Raji (cell line): Measurements from ENCODE around the gene TROAP.

Experiments used
- POLR2A ChIP-seq: IDR thresholded peaks from 2 replicates; pipeline ENCODE4 v1.6.1; 2011; ENCODE audit warnings: low read depth, low read length, control low read depth; ENCODE audit not compliant: insufficient read depth

The TROAP gene

GRCh38 chr12:49367381-49368239 is 44.6 kb downstream of the TROAP start, which contains the start of gene SPATS2:
SPATS2 (plus strand) TSS chr12:49367462; CDS start chr12:49461013, 93,551 bp downstream.
- 0 out of 2 replicates have a peak, but pooled peaks have one; percentile 23 for TF ChIP-seq POLR2A

- TF ChIP-seq POLR2A = no peak
These were observed 45.2 kb downstream of the TROAP start for GRCh38 chr12:49368240-49368600.

- TF ChIP-seq POLR2A = no peak
These were observed 46.5 kb downstream of the TROAP start for GRCh38 chr12:49369411-49370145.

GRCh38 chr12:49370539-49370938 is 47.5 kb downstream of the TROAP start:
- no peak for TF ChIP-seq POLR2A

- TF ChIP-seq POLR2A = no peak
These were observed 52.4 kb downstream of the TROAP start for GRCh38 chr12:49375406-49375805.

- TF ChIP-seq POLR2A = no peak
These were observed 54.3 kb downstream of the TROAP start for GRCh38 chr12:49377386-49377785.
